Measurements from ENCODE around the gene ADPRHL1.
"Not testable (repeated sequence)": the region's sequence is repeated elsewhere in the genome, so short reads cannot be mapped to it uniquely, and the experiment has no call there.

ADPRHL1 gene

DNA sequence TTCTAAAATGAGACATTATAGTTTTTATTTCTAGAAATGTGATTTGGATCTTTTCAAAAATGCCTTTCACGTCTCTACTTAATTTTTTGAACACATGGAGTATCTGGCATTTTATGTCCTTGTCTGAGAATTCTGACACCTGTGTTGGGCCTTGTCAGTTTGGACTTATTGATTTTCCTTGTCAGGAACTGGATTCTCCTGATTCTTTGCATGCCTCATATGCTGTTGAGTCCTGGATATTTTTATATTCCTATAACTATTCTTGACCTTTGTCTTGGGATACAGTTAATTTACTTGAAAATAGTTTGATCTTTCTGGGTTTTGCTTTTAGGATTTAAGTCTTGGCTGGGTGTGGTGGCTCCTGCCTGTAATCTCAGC is 10.3 kb downstream of the ADPRHL1 start:
- Histone ChIP-seq H3K36me3 (ENCODE audit: insufficient read depth, low read length) (no peaks in the 10 kb centered on the region), H3K9me3 (ENCODE audit: control insufficient read depth, insufficient read depth, low read length) (peaks cover 3% of the 10 kb centered on the region; the same call in 1 of the 2 replicates), H3K4me1 (ENCODE audit: insufficient read depth, low read length) (no peaks in the 10 kb centered on the region), H3K9ac (ENCODE audit: low read depth, low read length) (no peak overlapping the region)

DNA sequence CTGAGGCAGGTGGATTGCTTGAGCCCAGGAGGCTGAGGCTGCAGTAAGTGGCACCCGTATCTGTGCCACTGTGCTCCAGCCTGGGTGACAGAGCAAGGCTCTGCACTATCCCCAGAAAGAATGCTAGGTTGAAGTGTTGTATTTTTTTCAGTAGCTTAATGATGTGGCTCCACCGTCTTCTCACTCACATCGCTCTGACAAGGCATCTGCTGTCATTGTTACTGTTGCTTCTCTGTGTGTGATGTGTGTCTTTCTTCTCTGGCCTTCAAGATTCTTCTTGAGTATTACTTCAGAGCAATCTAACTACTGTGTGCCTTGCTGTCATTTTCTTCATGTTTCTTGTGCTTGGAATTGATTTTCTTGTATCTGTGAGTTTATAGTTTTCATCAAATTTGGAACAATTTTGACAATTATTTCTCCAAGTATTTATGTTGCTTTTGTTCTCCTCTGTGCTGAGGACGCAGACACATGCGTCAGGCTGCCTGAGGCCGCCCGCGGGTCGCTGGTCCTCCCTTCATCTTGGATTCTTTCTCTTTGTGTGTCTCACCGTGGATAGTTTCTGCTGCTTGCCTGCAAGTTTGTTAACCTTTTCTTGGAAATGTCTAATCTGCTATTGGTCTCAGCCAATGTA is 10.8 kb downstream of the ADPRHL1 start:
- Histone ChIP-seq H3K4me1 (ENCODE audit: insufficient read depth, low read length) (no peaks in the 10 kb centered on the region), H3K9me3 (ENCODE audit: control insufficient read depth, insufficient read depth, low read length) (peaks cover 3% of the 10 kb centered on the region; the same call in 1 of the 2 replicates), H3K36me3 (ENCODE audit: insufficient read depth, low read length) (no peaks in the 10 kb centered on the region), H3K9ac (ENCODE audit: low read depth, low read length) (no peak overlapping the region)

DNA sequence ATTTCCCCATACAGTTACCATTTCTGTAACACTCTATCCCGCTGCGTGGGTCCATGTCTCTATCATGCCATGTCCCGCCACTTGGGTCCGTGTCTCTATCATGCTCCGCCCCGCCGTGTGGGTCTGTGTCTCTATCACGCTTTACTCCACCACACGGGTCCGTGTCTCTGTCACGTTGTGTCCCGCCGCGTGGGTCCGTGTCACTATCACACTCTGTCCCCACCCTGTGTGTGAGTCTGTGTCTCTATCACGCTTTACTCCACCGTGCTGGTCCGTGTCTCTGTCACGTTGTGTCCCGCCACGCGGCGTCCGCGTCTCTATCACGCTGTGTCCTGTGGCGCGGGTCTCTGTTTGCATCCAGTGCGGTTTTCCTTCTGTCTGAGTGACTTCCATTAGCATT is 11.6 kb downstream of the ADPRHL1 start:
- Histone ChIP-seq H3K9me3 (ENCODE audit: control insufficient read depth, insufficient read depth, low read length) (peaks cover 3% of the 10 kb centered on the region; the same call in 1 of the 2 replicates), H3K9ac (ENCODE audit: low read depth, low read length) (no peak overlapping the region), H3K36me3 (ENCODE audit: insufficient read depth, low read length) (no peaks in the 10 kb centered on the region), H3K4me1 (ENCODE audit: insufficient read depth, low read length) (no peaks in the 10 kb centered on the region)

DNA sequence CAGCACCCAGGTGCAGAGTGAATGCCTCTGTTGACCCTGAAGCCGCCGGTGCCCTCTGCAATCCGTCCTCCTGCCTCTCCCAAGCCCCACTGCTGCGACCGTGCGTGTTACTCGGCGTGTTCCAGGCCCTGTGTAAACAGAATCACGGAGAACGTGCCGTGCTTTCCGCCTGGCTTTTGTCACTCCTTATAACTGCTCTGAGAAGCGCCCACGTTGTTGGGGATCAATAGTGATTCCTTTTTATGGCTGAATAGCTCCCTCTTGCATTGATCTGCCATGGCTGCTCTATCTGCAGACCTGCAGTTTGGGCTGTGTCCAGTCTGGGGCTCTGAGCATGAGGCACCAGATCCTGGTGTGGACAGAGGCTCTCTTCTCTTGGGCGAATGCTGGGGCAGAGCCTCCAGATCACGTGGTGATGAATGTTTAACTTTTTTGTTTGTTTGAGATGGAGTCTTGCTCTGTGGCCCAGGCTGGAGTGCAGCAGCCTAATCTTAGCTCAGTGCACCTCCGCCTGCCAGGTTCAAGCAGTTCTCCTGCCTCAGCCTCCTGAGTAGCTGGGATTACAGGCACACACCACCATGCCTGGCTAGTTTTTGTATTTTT is 15.8 kb downstream of the ADPRHL1 start:
- Histone ChIP-seq H3K9me3 (ENCODE audit: control insufficient read depth, insufficient read depth, low read length) (peaks cover 3% of the 10 kb centered on the region; the same call in 1 of the 2 replicates), H3K36me3 (ENCODE audit: insufficient read depth, low read length) (no peaks in the 10 kb centered on the region), H3K9ac (ENCODE audit: low read depth, low read length) (no peak overlapping the region), H3K4me1 (ENCODE audit: insufficient read depth, low read length) (no peaks in the 10 kb centered on the region)

DNA sequence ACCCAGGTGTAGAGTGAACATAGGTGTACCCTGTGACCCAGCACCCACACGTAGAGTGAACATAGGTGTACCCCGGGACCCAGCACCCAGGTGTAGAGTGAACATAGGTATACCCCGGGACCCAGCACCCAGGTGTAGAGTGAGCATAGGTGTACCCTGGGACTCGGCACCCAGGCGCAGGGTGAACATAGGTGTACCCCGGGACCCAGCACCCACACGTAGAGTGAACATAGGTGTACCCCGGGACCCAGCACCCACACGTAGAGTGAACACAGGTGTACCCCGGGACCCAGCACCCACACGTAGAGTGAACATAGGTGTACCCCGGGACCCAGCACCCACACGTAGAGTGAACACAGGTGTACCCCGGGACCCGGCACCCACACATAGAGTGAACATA is 16.4 kb downstream of the ADPRHL1 start:
- H3K9ac ChIP-seq (ENCODE audit: low read depth, low read length); H3K36me3 ChIP-seq (ENCODE audit: insufficient read depth, low read length); H3K4me1 ChIP-seq (ENCODE audit: insufficient read depth, low read length); H3K9me3 ChIP-seq (ENCODE audit: control insufficient read depth, insufficient read depth, low read length): not testable (repeated sequence)

DNA sequence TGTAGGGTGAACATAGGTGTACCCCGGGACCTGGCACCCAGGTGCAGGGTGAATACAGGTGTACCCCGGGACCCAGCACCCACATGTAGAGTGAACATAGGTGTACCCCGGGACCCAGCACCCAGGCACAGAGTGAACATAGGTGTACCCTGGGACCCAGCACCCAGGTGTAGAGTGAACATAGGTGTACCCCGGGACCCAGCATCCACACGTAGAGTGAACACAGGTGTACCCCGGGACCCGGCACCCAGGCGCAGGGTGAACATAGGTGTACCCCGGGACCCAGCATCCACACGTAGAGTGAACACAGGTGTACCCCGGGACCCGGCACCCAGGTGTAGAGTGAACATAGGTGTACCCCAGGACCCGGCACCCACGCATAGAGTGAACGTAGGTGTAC is 17.4 kb downstream of the ADPRHL1 start:
- H3K9ac ChIP-seq (ENCODE audit: low read depth, low read length): not testable (repeated sequence)

DNA sequence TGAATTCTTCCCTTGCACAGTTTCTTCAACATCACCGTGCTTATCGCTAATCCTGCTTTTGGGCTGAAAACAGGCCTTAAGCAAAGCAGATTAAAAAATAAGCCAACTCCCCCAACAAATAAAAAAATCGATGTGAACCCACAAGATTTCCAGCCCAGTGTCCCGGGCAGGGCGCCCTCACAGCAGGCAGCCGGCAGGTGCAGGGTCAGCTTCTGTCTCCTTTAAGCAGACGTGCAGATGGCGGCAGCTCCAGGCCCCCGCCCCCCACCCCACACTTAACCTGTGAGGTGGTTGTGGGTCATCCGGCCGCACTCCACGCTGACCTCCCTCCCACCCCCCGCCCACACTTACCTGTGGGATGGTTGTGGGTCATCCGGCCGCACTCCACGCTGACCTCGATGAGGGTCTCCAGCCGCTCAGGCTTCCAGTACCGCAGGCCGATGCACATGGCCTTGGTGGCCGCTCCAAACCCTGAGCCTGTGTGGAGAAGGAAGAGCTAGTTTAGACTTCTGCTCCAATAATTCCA is 19.8 kb downstream of the ADPRHL1 start:
- no peaks in the 10 kb centered on the region for H3K36me3 ChIP-seq (ENCODE audit: insufficient read depth, low read length)
- no peaks in the 10 kb centered on the region for H3K4me1 ChIP-seq (ENCODE audit: insufficient read depth, low read length)
- H3K9me3 ChIP-seq (ENCODE audit: control insufficient read depth, insufficient read depth, low read length): no peaks in the 10 kb centered on the region
- H3K9ac ChIP-seq (ENCODE audit: low read depth, low read length): no peak overlapping the region

More for the DNA sequence above, 17.4 kb downstream of the ADPRHL1 start:
- not testable (repeated sequence) for H3K36me3 ChIP-seq (ENCODE audit: insufficient read depth, low read length); H3K4me1 ChIP-seq (ENCODE audit: insufficient read depth, low read length); H3K9me3 ChIP-seq (ENCODE audit: control insufficient read depth, insufficient read depth, low read length)

DNA sequence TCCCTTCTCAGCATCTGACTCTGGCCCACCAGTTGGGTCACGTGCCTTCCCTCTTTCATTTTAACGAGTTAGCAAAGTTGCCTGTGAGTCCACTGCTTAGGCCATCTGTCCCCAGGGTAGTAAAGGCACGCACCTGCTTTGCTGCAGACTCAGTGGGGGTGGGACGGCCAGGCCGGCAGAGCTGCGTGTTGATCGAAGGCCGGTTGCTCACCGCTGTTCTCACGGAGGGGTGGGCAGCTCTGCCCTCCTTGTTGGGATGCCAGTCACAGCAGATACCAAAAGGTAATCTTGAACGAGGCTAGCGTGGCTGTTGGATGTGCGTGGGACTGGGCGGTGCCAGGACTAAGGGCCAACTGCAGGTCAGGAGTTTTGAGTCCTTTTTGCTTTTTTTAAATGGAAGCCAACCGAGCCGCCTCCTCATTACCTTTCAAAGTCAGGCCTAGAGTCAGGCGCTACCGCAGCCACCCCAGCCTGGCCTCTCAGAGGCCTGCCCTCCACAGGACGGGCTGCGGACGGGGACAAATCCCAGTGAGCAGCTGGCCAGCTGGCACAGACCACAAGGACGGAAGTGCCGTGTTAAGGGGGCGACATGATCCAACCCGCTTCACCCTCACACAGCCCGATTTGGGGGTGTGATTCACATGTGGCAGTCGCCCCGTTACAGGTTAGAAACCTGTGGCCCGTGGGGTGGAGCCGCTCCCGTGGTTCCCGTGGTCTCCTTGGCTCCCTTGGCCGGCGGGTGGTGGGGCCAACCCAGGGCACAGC is 20.6 kb downstream of the ADPRHL1 start:
- no peak overlapping the region for H3K9ac ChIP-seq (ENCODE audit: low read depth, low read length)
- H3K4me1 ChIP-seq (ENCODE audit: insufficient read depth, low read length): no peaks in the 10 kb centered on the region
- no peaks in the 10 kb centered on the region for H3K36me3 ChIP-seq (ENCODE audit: insufficient read depth, low read length)
- H3K9me3 ChIP-seq (ENCODE audit: control insufficient read depth, insufficient read depth, low read length): no peaks in the 10 kb centered on the region

DNA sequence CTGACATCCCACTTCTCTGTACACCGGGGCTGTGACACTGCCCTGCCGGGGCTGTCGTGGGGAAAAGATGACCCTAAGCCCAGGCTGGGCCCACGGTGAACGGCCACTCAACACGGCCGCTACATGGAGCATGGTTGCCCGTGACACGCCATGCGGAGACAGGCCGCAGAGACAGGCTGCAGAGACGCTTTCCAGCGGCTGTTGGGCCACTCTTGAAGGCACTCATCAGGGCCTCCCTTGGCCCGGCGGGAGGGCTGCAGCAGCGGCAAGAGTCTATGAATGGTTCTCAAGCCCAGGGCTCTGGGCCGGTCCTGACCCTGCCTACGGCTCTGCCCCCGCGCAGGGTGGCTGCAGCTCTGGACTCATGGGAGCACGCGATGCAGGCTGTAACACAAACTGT is 22.1 kb downstream of the ADPRHL1 start:
- Histone ChIP-seq H3K36me3 (ENCODE audit: insufficient read depth, low read length) (no peaks in the 10 kb centered on the region), H3K4me1 (ENCODE audit: insufficient read depth, low read length) (no peaks in the 10 kb centered on the region), H3K9me3 (ENCODE audit: control insufficient read depth, insufficient read depth, low read length) (no peaks in the 10 kb centered on the region), H3K9ac (ENCODE audit: low read depth, low read length) (no peak overlapping the region)

DNA sequence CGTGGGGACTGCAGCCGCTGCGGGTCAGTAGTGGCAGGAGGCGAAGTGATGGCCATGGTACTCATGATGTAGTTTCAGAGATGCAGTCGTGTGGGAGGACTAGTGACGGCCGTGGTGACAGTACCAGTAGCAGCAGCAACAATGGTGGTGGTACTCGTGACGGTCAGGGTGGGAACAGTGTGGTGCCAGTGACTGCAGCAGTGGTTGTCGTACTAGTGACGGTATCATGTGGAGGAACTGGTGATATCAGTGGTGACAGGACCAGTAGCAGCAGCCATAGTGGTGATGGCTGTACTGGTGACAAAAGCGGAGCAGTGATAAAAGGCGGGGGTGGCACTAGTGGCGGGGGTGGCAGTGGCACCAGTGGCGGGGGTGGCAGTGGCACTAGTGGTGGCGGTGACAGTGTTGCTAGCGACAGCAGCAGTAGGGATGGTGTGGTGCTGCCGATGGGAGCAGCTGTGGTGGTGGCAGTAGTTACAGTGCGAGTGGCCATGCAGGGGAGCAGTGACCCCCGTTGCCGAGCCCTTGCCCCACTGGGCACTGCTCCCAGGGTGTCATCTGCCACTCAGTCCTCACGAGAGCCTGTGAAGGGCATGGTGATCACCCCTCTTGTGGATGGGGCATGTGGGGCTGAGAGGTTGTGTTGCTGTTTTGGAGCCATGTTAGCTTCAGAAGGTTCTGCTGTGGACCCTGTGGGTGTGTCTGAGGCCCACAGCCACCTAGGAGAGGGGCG is 22.7 kb downstream of the ADPRHL1 start:
- Histone ChIP-seq H3K9me3 (ENCODE audit: control insufficient read depth, insufficient read depth, low read length) (no peaks in the 10 kb centered on the region), H3K36me3 (ENCODE audit: insufficient read depth, low read length) (no peaks in the 10 kb centered on the region), H3K4me1 (ENCODE audit: insufficient read depth, low read length) (no peaks in the 10 kb centered on the region), H3K9ac (ENCODE audit: low read depth, low read length) (no peak overlapping the region)

DNA sequence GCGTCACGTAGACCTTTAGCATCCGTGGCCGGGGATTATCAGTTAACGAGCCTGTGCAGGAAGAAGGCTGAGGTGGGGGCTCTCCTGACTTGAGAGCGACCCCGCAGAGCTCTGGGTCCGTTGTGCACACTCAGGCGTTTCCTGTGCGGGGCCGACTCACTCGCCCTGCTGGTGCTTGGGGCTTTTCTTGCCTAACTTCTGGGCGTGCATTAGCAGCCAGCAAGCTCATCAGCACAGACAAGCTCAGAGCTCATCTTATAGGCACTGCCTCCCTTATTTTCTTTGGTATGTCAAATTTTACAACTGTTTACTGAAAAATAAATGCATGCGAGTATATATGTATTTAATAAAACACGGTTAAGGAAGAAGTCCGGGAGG is 23.7 kb downstream of the ADPRHL1 start:
- no peaks in the 10 kb centered on the region for H3K36me3 ChIP-seq (ENCODE audit: insufficient read depth, low read length)
- no peak overlapping the region for H3K9ac ChIP-seq (ENCODE audit: low read depth, low read length)
- no peaks in the 10 kb centered on the region for H3K9me3 ChIP-seq (ENCODE audit: control insufficient read depth, insufficient read depth, low read length)
- no peaks in the 10 kb centered on the region for H3K4me1 ChIP-seq (ENCODE audit: insufficient read depth, low read length)

DNA sequence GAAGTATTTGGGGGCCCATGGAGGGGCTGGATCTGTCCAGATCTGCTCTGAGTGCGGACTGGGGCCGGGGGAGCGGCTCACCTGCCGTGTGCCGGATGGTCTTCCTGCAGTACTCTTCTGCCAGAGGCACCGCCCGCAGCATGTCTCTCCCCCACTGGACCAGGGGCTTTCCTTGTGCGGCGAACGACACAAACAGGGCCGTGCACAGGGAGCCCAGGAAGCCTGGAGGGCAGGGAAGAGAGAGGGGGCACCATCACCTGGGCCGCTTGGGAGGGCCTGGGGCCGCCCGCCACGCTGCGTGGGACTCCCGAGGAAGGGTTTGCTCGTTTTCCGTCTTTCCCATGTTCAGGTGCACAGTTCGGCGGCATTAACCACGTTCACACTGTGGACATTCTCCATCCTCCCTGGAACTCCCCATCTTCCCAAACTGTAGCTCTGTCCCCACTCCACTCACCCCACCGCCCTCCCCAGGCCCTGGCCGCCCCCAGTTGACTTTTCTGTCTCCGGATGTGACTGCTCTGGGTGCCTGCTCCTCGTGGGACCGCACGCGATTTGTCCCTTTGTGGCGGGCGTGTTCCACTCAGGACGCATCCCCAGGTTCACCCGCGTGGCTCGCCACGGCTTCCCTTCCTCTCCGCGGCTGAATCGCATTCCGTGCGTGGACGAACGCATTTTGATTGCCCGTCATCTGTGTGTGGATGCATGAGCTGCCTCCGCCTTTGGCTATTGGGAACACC is 24.2 kb downstream of the ADPRHL1 start:
- Histone ChIP-seq H3K9me3 (ENCODE audit: control insufficient read depth, insufficient read depth, low read length) (no peaks in the 10 kb centered on the region), H3K9ac (ENCODE audit: low read depth, low read length) (no peak overlapping the region), H3K4me1 (ENCODE audit: insufficient read depth, low read length) (no peaks in the 10 kb centered on the region), H3K36me3 (ENCODE audit: insufficient read depth, low read length) (no peaks in the 10 kb centered on the region)

DNA sequence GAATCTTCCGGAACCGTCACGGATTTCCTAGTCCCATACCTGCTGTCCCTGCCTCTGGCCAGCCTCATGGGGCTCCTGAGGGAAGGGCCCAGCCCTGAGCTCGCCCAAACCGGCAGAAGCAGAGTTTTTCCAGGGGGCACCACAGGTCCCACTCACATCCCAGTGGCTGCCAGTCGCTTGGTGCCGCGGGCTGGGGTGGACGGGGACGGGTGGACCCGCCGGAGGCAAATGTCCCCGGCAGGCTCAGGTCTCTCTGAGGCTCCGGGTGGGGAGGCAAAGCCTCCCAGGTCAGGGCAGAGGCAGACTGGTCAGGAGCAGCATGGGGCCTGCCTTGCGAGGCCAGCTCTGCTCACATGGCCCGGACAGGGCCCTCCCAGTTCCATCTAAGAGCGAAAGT is 24.8 kb downstream of the ADPRHL1 start:
- Histone ChIP-seq H3K9ac (ENCODE audit: low read depth, low read length) (no peak overlapping the region), H3K9me3 (ENCODE audit: control insufficient read depth, insufficient read depth, low read length) (no peaks in the 10 kb centered on the region), H3K36me3 (ENCODE audit: insufficient read depth, low read length) (no peaks in the 10 kb centered on the region), H3K4me1 (ENCODE audit: insufficient read depth, low read length) (no peaks in the 10 kb centered on the region)

Data from ES-I3 (cell line).